ENCODE data around the gene ZFAND3.
"Not testable (repeated sequence)": the region's sequence is repeated elsewhere in the genome, so short reads cannot be mapped to it uniquely, and the experiment has no call there.

DNA sequence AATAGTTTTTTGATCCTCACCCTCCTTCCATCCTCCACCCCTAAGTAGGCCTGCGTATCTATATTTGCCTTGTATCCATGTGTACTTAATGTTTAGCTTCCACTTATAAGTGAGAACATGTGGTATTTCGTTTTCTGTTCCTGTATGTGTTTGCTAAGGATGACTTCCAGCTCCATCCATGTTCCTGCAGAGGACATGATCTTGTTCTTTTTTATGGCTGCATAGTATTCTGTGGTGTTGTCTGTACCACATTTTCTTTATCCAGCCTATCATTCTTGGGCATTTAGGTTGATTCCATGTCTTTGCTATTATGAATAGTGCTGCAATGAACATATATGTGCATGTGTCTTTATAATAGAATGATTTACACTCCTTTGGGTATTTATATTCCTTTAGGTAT, 129.1 kb downstream of the ZFAND3 start:
- TF ChIP-seq POLR2A (IDR thresholded peaks at IDR 0.05), result not testable (repeated sequence)
- TF ChIP-seq, protein P1, sequence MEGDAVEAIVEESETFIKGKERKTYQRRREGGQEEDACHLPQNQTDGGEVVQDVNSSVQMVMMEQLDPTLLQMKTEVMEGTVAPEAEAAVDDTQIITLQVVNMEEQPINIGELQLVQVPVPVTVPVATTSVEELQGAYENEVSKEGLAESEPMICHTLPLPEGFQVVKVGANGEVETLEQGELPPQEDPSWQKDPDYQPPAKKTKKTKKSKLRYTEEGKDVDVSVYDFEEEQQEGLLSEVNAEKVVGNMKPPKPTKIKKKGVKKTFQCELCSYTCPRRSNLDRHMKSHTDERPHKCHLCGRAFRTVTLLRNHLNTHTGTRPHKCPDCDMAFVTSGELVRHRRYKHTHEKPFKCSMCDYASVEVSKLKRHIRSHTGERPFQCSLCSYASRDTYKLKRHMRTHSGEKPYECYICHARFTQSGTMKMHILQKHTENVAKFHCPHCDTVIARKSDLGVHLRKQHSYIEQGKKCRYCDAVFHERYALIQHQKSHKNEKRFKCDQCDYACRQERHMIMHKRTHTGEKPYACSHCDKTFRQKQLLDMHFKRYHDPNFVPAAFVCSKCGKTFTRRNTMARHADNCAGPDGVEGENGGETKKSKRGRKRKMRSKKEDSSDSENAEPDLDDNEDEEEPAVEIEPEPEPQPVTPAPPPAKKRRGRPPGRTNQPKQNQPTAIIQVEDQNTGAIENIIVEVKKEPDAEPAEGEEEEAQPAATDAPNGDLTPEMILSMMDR (IDR thresholded peaks at IDR 0.05), result not testable (repeated sequence)

All from Peyer's patch (tissue), 4 donors.